Measurements from ENCODE around the gene SELENOM.
"Not testable (repeated sequence)": the region's sequence is repeated elsewhere in the genome, so short reads cannot be mapped to it uniquely, and the experiment has no call there.

Gene SELENOM

DNA sequence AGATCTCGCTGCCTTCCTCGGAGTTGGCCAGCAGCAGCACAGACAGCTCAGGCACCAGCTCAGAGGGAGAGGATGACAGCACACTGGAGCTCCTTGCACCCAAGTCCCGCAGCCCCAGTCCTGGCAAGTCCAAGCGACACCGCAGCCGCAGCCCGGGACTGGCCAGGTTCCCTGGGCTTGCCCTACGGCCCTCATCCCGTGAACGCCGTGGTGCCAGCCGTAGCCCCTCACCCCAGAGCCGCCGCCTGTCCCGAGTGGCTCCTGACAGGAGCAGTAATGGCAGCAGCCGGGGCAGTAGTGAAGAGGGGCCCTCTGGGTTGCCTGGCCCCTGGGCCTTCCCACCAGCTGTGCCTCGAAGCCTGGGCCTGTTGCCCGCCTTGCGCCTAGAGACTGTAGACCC, 26.5 kb upstream of the SELENOM start:
- peak; percentile 28 for DNase-seq (ENCODE audit: low spot score)

DNA sequence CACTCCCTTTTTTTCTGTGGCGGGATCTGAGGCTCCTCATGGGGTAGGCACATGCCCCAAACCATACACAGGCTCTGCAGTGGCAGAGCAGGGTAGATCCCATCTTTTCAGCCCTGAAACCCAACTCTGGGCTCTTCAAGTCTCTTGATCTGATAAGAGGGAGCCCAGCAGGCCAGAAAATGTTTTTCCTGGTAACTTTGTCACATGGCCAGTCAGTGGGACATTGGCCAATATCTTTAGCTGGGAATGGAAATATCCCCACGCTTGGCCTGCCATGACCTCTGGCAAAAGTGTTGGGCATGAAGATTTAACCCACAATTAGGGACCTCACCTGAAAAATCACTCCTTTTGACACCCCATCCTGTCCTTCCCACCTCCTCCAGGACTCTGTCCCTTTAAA, 23.5 kb upstream of the SELENOM start:
- no peak for DNase-seq (ENCODE audit: low spot score)

DNA sequence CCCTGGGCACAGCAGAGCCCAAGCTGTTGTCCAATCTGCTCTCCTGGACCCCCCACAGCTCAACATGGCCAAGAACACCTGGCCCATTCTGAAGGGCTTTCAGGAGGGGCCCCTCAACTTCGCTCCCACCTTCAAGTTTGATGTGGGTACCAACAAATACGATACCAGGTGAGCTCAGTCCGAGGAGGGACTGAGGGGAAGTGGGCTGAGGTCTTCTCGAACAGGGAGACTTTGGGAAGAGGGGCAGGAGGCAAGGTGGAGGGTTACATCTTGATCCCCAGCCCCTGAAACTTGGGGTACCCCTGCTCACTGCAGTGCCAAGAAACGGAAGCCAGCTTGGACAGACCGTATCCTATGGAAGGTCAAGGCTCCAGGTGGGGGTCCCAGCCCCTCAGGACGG, 20.8 kb upstream of the SELENOM start:
- DNase-seq (ENCODE audit: low spot score): no peak

DNA sequence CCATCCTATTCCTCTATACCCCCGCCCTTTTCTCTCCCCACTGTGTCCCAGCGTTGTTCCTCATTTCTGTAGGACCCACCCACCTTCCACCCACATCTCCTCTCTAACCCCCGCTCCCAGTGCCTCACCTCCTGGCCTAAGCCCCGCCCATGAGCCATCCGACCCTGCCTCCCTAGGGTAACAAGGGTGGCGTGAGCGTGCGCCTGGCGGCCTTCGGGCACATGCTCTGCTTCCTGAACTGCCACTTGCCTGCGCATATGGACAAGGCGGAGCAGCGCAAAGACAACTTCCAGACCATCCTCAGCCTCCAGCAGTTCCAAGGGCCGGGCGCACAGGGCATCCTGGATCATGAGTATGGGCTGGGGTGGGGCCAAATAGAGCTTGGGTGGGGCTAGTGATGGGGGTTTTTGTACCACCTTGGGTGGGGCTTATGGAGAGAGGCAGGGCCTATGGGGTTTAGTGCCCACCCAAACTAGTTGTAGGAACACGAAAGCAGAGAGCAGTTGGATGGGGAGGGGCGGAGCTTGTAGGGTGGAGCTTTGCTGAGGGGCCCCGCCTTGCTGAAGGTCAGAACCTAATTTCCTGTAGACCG, 19.9 kb upstream of the SELENOM start:
- no peak for DNase-seq (ENCODE audit: low spot score)

DNA sequence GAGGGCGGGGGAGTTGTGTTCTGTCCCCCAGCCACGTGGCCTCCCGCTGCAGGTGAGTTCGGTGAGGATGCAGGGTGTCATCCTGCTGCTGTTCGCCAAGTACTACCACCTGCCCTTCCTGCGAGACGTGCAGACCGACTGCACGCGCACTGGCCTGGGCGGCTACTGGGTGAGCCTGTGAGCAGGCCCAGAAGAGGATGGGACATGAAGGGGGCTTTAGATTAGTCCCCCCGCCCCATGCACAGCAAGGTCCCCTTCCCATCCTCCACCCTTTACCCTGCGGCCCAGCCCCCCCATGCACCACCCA, 19.5 kb upstream of the SELENOM start:
- DNase-seq (ENCODE audit: low spot score): no peak

DNA sequence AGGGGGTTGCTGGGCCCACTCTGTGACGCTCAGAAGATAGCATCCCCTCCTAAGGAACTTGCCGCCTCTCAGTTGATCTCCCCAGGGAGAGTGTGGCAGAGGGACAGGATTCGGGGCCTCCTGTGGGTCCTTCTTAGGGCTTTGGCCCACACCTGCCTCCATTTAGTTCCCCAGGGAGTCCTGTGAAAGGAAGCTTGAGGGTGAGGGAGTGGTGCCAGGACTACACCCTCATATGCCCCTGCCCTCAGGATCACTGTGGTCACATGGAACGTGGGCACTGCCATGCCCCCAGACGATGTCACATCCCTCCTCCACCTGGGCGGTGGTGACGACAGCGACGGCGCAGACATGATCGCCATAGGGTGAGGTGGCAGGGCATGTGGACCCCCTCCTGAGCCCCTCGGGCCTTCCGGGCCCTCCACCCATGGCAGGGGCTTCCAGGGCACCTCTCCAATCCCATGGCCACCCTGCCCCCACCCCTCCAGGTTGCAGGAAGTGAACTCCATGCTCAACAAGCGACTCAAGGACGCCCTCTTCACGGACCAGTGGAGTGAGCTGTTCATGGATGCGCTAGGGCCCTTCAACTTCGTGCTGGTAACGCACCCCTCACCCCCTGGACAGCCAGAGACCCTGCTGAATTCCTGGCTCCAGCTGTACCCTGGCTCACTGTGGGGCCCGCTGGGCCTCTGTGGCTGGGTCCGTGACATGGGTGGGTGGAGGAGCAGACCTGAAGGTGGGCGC, 18.9 kb upstream of the SELENOM start:
- no peak for DNase-seq (ENCODE audit: low spot score)

DNA sequence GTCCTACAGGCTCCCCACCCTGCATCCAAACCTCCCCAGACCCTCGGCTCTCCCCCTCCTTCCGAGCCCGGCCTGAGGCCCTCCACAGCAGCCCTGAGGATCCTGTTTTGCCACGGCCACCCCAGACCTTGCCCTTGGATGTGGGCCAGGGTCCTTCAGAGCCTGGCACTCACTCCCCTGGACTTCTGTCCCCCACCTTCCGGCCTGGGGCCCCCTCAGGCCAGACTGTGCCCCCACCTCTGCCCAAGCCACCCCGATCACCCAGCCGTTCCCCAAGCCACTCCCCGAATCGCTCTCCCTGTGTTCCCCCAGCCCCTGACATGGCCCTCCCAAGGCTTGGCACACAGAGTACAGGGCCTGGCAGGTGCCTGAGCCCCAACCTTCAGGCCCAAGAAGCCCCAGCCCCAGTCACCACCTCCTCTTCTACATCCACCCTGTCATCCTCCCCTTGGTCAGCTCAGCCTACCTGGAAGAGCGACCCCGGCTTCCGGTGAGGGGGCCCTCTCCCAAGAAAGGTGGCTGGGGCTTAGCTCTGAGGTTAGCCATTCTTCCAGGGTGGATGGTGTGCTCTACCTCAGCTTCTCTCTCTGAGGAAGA, 18.3 kb upstream of the SELENOM start:
- DNase-seq (ENCODE audit: low spot score): no peak

DNA sequence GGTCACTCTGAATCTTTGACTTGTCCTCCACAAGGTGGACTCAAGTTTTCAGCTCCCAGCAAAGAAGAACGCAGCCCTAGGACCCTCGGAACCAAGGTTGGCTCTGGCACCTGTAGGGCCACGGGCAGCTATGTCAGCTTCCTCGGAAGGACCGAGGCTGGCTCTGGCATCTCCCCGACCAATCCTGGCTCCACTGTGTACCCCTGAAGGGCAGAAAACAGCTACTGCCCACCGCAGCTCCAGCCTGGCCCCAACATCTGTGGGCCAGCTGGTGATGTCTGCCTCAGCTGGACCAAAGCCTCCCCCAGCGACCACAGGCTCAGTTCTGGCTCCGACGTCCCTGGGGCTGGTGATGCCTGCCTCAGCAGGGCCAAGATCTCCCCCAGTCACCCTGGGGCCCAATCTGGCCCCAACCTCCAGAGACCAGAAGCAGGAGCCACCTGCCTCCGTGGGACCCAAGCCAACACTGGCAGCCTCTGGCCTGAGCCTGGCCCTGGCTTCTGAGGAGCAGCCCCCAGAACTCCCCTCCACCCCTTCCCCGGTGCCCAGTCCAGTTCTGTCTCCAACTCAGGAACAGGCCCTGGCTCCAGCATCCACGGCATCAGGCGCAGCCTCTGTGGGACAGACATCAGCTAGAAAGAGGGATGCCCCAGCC, 17.6 kb upstream of the SELENOM start:
- no peak for DNase-seq (ENCODE audit: low spot score)

DNA sequence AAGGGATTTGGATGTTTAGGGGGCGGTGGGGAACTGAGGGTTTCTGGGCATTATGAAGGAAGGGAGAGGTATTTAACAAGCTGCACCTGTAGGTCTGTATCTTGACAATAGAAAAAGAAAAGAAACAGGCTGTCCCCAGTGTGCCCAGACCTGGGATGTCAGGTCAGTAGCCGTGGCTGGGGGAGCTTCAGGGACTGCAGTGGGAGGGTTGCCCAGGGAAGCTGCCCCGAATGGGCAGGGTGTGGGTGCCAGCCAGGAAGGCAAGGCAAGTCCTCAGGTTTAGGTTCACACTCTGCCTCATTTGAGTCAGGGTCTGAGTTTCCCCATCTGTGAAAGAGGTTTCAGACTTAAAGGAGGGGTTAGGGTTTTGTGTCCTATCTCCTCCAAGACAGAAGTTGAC, 16.9 kb upstream of the SELENOM start:
- DNase-seq (ENCODE audit: low spot score): no peak

DNA sequence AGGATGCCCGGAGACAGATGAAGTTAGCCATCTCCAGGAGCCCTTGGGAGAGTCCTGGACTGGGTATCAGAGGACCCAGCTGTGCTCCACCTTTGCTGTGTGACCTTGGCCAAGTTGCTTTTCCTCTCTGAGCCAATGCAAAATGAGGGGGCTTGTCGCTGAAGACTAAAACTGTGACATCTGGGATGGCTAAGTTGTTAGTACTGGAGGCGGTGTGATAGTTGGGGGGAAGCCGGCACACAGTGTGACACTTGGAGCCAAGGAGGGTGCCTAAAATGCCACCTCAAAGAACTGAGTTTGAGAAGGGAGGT, 15.9 kb upstream of the SELENOM start:
- DNase-seq (ENCODE audit: low spot score): no peak

DNA sequence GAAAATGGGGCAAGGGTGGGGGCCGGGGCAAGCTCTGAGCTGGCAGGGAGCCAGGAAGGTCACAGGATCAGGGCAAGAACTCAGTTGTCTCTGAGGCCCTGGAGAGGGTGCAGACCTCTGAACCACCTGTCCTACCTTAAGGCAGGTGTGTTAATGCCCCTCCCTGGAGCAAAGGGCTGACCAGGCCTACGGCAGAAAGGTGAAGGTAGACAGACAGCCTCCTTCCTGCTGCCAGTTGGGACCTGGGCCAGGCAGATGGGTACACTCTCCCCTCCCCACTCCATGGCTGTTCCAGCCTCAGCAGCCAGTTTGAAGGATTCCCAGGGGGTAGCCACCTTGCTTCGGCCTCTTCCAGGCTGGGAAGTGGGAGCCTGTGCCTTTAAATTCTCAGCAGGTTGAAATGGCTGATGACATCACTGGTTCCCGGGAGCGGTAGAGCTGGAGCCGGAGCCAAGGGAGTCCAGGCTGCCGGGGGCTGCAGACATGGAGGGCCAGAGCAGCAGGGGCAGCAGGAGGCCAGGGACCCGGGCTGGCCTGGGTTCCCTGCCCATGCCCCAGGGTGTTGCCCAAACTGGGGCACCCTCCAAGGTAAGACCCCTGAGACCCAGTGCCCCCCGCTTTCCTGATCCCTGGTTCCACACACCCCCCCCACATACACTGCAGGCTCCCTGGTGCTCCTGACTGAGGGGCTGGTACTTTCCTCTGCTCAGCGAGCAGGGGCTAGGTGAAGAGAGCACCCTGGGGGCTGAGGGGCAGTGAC, 15.3 kb upstream of the SELENOM start, which contains the start of gene INPP5J:
TSS of gene INPP5J (plus strand) at position 435 of the 760 bp plus-strand sequence. CDS start at position 484, 49 bp downstream.
- DNase-seq (ENCODE audit: low spot score): peak; percentile 74

DNA sequence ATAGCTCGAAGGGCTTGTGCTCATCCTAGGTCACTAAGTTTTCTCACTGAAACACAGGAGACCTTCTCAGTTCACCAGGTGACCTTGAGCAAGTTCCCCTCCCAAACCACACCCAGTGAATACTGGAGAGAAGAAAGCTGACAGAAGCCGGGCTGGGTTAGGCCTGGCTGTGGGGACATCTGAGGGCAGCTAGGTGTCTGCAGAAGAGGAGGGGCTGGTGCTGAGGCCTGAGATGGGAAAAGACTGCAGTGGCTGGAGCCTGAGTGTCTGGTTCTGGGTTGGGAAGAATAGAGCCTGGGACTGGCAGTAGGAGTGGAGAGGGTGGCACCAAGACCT, 14.8 kb upstream of the SELENOM start:
- DNase-seq (ENCODE audit: low spot score): no peak

DNA sequence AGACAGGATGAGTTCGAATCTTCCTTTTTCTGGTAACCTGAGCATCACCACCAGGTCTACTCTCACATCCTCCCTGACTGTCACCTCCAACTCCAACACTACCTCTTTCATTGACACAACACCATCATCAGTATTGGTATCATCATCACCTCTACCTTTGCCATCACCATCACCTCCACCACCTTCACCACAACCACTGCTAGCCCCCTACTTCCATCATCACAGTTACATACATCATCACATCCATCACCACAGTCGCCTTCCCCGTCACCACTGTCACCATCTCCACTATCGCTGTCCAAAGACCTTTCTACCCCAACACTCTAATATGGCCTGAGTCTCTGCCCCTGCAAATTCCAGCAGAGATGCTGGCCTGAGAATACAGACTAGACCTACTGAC, 14.0 kb upstream of the SELENOM start:
- DNase-seq (ENCODE audit: low spot score): no peak

DNA sequence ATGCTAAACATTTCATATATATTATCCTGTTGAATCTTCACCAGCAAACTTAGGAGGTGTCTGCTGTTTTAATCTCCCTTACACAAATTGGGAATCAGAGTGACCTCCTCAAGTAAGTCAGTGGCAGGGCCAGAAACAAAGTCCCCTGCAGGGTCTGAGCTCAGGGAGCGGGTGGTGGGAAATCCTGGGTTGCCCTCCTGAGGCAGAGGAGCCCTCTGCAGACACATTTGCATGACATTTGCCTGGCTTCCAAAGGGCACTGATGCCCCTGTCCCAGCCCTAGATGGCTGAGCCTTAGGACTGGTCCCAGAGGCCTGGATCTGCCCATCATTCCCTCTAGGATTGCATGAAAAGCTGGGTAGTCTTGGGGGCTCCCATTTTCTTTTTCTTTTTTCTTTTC, 13.3 kb upstream of the SELENOM start:
- no peak for DNase-seq (ENCODE audit: low spot score)

DNA sequence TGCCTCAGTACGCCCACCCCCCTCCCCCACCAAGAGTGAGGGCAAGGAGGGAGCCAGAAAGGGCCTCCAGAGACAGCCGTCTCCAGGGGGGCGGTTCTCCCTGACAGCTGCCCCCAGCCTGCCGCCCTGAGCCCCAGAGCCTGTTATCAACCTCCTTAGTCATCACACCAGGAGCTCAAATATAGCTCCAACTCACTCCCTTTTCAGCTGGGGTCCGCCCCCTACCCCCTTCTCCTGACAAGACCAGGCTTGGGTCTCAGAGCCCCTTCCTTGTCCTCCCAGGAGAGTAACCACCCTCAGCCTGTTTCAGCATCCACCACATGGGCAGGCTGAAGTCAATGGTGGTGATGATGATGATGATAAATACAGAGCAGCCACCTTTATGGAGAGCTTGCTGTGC, 12.9 kb upstream of the SELENOM start:
- DNase-seq (ENCODE audit: low spot score): no peak

DNA sequence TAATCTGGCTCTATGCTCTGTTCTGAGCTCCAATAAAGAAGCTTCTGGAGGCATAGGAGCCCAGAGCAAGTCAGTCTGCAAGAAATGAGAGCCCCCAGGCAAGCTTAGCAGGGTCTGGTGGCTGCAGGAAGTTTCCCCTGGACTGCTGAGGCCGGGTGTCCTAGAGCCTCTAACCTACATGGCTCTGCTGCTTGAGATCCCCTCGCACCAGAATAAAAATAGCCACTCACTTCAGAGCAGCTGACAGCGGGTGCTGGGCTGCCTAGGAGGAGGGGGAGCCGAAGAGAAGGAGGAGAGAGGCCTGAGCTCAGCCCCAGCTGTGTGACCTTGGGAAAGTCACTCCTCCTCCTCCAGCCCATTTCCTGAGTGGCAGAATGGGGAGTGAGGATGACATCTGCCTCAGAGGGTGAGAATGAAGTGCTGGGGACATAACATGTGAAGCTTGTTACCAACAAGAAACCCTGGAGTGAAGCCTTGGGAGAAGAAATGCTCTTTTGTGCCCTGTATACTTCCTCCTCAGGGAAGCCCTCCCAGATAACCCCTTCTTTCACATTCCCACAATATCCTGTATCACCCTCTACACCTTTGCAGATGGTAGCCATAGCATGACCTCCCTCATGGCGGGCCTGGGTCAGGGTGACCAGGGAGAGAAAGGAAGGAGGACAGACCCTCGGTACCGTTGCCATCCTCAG, 11.8 kb upstream of the SELENOM start:
- no peak for DNase-seq (ENCODE audit: low spot score)

DNA sequence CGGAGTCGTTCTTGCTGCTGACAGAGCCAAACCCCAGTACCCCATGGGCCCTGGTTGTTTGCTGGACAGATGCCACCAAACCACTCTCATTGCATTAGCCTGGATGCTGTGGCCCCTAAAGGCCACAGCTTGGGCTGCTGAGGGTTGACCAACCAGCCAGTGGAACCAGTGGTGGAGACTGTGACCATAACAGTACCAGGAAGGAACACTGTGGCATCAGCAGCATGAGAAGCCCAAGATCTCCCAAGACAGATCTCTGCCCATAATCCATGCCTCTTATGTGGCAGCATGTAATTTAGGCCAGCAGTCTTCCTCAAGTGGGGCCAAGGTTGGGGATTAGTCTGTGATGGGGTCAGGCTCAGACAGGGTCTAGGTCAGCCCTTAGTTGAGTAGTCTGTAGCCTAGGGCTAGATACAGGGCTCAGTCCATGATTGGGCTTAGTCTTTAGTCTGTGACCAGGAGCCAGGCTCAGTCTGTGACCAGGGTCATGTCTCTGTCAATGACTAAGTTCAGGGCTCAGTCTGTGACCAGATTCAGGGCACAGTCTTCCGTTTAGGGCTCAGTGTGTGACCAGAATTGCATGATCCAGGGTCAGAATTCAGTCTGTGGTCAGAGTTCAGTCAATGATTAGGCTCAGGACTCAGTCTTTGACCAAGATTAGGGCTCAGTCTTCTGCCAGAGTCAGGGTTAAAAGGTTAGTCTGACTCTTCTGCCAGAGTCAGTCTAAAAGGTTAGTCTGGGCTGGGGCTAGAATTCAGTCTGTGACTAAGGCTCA, 10.9 kb upstream of the SELENOM start:
- DNase-seq (ENCODE audit: low spot score): no peak

DNA sequence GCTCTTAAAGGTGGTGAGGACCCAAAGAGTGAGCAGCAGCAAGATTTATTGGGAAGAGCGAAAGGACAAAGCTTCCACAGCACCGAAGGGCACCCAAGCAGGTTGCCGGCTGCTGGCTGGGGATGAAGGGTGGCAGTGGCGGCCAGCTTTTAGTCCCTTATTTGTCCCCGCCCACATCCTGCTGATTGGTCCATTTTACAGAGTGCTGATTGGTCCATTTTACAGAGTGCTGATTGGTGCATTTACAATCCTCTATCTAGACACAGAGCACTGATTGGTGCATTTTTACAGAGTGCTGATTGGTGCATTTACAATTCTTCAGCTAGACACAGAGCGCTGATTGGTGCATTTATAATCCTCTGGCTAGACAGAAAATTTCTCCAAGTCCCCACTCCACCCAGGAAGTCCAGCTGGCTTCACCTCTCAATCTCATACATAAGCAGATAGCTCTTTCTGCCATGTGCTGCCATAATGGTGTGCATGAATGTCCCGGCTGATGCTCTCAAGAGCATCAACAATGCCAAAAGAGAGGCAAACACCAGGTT, 5.3 kb upstream of the SELENOM start:
- not testable (repeated sequence) for DNase-seq (ENCODE audit: low spot score)

DNA sequence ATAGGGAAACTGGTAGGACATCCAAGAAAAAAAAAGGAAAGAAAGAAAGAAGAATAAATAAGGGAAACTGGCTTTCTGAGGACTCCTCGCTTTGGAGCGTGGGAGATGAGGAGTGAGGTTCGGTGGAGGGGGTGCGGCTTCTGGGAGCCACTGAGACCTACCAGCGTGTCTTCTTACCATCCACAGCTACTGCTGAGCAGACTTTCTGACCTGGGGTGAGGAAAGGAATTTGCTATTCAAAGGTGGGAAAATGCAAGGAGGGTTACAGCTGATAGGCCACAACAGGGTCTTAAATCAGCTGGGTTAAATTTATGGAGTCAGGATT, 488 bp upstream of the SELENOM start:
- no peak for DNase-seq (ENCODE audit: low spot score)

DNA sequence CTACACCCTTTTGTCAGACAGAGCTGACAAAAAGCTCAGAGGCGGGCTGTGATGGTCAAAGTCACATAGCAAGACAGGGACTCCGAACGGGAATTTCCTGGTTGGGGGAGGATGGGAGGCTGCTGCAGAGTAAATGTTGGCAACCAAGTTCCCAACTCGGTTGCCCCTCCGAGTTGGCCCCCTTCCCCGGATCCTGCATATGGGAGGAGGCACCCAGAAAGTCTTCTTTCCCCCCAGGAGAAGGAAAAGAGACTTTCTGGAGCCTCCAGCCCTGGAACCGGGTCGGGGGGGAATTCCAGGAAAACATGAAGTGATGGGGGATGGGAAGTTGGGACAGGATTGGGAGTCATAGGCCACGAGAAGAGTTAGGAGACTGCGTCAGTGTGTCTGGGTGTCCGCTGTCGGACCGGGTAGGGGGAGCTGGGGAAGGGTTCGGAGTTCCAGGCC, 614 bp downstream of the SELENOM start:
- no peak for DNase-seq (ENCODE audit: low spot score)

DNA sequence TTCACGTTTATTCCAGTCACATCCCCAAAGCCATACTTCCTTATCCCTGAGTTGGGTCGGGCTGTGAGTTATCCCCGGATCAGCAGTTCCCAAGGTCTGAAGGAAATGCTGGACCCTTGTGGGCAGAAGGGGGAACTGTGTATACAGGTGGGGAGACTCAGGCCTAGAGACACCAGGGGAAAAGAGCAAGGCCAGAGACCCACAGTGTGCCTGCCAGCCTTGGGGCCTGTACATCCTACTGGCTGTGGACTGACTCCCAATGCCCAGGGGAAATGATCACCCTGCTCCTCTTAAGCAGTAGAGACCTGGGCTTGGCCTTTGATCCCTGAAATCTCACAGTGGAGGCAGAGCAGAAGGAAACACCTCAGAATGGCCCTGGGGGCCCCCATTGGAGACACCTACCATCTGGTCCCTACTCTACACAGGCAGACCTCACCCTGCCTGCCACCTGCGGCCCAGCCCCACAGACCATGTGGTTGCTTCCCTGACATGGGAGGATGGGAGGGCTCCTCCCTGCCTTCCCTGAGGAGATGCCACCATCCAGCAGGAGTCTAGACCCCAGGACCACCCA, 1.3 kb downstream of the SELENOM start:
- no peak for DNase-seq (ENCODE audit: low spot score)
